Hepatocyte (in vitro differentiated cells): ENCODE results near the gene LAMP1.

ENCODE experiments used
- EZH2 ChIP-seq: fragments of 200-600 bp; sonication (generic); IDR thresholded peaks from 2 replicates; pipeline ENCODE4 v1.6.1; 2016; ENCODE audit warnings: antibody characterized with exemption, mild to moderate bottlenecking, borderline replicate concordance
- EZH2phosphoT487 ChIP-seq: fragments of 200-600 bp; sonication (generic); IDR thresholded peaks from one replicate; pipeline ENCODE4 v1.6.1; 2018; ENCODE audit warnings: antibody characterized with exemption, mild to moderate bottlenecking, low read depth, moderate library complexity; ENCODE audit not compliant: unreplicated experiment, severe bottlenecking
- TF ChIP-seq, protein P1 (sequence below): fragments of 200-600 bp; sonication (generic); IDR thresholded peaks from 2 replicates; pipeline ENCODE4 v1.5.1; 2016; ENCODE audit warnings: antibody characterized with exemption, mild to moderate bottlenecking; ENCODE audit not compliant: poor library complexity

GRCh38 chr13:113323869-113324268 lies 26.8 kb downstream of the LAMP1 start:
- TF ChIP-seq, protein P1, sequence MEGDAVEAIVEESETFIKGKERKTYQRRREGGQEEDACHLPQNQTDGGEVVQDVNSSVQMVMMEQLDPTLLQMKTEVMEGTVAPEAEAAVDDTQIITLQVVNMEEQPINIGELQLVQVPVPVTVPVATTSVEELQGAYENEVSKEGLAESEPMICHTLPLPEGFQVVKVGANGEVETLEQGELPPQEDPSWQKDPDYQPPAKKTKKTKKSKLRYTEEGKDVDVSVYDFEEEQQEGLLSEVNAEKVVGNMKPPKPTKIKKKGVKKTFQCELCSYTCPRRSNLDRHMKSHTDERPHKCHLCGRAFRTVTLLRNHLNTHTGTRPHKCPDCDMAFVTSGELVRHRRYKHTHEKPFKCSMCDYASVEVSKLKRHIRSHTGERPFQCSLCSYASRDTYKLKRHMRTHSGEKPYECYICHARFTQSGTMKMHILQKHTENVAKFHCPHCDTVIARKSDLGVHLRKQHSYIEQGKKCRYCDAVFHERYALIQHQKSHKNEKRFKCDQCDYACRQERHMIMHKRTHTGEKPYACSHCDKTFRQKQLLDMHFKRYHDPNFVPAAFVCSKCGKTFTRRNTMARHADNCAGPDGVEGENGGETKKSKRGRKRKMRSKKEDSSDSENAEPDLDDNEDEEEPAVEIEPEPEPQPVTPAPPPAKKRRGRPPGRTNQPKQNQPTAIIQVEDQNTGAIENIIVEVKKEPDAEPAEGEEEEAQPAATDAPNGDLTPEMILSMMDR: no peak
- TF ChIP-seq EZH2 (no peak), EZH2phosphoT487 (no peak)
